NCI-H1092 (cell line): ENCODE measurements around the gene LHX6.
A peak's percentile ranks its signal among the peaks of the same experiment; 100 is the strongest.

ENCODE experiments used
- DNase-seq: peaks from one replicate; lab custom pipeline; 2025; lab: John Stamatoyannopoulos, UW

The LHX6 gene

GRCh38 chr9:122216138-122216797 is 12.5 kb downstream of the LHX6 start:
- no peak for DNase-seq

- DNase-seq: no peak
These were observed 13.1 kb downstream of the LHX6 start for GRCh38 chr9:122215663-122216062.

DNA sequence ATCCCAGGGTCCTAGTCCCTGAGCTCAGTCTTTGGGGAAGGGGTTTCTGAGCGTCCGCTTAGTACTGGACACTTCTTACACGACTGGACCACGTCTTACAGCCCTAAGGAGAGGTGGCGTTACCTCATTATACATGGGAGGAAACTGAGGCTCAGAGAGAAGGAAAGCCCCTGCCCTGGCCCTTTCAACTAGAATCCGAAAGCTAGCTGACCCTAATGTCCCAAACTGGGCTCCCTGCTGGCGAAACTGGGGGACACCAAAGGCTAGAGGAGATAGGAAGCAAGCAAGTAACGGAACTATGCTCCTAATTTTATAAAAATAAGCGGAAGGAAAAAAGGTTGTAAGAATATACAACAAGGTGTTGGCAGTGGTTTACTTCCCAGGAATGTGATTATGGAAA is 14.2 kb downstream of the LHX6 start:
- no peak for DNase-seq

DNA sequence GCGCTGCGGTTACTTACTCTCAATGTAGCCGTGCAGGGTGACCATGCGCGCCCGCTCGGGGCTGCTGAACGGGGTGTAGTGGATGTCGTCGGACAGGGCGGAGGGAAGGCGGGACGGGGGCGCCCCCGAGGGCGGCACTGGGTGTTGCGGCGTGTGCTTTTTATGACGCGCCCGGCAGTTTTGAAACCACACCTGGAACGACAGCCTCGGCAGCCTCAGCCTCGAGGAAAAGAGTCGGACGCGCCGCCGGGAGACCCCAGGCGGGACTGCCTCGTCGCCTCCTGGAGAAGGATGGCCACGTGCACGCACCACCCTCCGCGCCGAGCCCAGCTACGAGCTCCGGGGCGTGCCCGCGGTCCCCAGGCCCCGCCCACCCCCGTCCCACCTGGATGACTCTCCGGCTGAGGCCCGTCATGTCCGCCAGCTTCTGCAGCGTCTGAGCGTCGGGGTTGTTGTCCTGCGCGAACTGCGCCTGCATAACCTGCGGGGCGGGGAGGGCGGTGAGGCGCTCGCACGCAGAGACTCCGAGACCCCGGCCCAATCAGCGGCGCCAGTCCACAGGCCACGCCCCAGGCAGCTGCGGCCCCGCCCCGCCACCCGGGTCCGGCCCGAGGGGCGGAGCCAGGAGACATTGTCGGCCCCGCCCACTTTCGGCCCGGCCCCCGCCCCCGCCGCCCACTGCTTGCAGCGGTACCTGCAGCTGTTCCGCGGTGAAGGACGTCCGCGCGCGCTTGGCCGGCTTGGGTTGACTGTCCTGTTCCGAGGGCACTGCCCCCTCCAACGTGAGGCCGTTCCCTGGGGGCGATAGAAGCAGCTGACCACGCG is 15.0 kb downstream of the LHX6 start:
- peak; percentile 74 for DNase-seq

GRCh38 chr9:122213102-122213588 is 15.6 kb downstream of the LHX6 start:
- DNase-seq: no peak

DNA sequence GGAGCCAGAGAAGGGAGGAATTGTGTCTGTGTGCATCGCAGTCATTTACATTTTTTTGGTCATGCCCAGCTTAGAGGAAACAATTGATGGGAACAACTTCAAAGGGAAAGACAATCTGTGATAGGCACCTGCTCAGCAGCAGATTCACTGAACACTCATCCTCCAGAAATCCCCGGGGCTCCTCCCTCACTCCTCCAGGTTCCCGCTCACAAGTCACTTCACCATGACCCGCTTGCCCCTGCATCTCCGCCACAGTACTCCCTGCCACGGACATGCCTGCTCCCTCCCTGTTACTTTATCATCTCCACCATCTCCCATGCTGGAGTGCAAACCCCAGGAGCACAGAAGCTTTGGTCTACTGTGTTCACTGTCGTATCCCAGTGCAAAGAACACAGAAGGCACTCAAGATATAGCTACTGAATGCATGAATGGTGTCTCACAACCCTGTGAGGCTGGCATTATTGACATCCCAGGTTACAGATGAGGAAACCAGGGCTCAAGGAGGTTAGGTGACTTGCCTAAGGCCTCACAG is 16.2 kb downstream of the LHX6 start:
- no peak for DNase-seq

GRCh38 chr9:122209451-122209850 is 19.3 kb downstream of the LHX6 start:
- DNase-seq: no peak

- no peak for DNase-seq
These were observed 21.7 kb downstream of the LHX6 start for GRCh38 chr9:122207096-122207495.

DNA sequence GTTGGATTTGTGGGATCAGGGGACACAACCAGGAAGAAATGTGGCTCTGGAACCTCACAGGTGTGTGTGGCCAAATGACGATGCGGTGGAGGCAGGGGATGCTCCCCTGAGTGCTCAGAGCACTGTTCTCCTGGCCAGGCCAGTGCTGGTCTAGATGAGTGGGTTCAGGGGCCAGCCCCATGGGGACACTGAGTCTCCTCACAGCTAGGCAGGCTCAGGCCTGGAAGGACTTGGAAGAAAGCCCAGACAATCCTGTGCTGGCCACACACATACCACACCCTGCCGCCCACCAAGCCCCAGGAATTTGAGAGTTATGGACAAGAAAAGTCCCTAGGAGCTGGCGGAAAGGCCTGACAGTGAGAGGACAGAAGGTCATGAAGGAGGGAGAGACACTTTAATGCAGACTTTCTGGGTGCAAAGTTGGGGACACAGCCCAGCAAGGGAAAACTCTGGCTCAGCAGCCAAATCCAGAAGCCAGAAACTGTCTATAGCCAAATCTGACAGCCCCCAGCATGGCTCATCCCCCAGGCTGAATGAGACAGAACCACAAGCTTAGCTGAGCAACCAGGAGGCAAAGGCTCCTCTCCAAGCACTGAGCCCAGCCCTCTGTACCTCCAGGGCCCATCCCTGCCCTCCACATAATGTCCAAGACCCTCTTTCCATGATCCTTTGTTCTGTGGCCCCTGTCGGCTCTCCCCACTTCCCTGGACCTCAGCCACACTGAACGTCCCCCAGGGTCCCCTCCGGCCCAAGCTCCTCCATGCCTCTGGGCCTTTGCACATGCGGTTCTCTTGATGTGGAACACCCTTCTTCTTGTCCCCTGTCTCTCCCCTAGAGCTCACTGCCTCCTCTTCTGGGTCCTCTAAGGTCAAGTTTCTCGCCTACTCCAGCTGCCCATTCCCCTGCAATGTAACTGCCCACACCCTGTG is 22.4 kb downstream of the LHX6 start:
- DNase-seq: no peak

- no peak for DNase-seq
These were observed 23.6 kb downstream of the LHX6 start for GRCh38 chr9:122205176-122205575.

DNA sequence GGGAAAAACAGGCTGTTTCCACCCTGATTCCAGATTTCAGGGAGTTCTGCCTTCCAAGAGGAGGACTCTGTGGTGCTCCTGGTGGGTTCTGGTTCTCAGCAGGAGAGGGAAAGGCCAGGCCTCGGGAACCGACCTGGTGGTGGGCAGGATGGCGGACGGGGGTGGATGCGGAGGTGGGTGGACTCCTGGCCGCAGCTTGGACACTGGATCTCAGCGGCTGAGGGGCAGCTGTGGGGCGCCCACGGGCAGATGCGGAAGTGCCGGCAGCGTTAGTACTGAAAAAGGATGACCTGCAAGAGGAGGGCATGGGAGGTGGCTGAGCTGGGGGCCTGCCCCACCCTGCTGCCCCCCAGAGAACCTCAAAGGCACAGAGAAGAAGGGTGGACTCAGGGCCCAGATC is 24.3 kb downstream of the LHX6 start:
- no peak for DNase-seq

GRCh38 chr9:122204055-122204454 is 24.7 kb downstream of the LHX6 start:
- DNase-seq: no peak

- no peak for DNase-seq
These were observed 26.6 kb downstream of the LHX6 start for GRCh38 chr9:122202111-122202510.

DNA sequence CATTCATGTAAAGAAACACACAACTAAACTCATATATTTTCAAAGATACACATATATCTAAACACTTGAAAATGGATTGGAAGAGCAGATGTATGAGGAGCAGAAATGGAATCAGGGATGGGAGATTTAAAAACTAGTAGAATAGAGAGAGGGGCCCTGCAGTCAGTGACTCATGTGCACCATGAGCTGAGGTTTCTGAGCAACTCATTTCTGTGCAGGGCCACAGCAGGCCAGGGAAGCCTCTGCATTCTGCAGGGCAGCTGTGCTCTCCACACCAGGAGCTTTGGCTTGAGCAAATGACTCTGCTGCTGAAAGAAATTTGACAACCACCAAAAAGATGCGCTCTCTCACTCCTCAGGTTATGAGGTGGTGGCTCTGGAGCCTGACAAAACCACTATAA is 27.1 kb downstream of the LHX6 start:
- no peak for DNase-seq

DNA sequence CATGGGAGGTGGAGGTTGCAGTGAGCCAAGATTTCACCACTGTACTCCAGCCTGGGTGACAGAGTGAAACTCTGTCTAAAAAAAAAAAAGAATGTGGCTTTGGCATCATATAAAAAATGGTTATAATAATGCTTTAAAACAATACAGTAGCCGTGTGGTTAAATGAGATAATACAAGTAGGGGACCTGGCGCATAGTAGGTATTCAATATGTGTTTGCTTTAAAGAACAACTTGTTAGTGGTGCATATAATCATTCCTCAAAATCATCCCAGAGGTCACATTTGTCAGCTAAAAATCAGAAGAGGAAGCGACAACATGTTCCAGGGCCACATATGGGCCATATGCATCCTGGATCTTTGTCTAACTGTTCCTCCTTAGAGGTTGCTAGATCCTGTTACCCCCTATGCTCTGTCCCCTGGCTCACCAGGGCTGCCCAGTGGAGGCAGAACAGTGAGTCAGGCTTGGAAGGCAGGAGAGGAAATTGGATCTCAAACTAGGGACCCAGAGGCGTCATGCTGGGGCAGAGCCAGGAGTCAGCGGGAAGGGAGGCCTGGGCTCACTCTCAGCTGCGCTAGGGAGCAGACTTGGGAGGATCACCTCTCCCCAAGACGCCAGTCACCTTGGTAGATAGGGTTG is 27.7 kb downstream of the LHX6 start:
- no peak for DNase-seq

DNA sequence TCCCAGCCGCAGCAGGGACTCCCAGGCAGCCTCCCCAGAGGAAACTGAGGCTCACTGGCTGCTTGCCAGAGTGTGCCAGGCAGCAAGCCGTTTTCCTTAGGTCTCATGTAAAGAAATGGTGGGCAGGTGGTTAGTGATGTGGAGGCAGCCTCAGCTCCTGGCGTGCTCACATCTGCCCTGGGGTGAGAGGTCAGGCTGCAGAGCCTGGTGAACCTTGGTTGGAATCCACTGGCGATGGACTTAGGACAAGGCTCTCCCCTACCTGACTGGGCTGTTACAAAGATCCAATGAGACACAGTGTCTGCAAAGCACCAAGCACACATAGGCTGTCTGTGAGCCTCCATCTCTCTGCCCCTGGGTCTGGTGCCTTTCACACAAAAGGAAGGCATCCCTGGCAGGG is 30.9 kb downstream of the LHX6 start:
- no peak for DNase-seq

GRCh38 chr9:122197426-122197825 is 31.3 kb downstream of the LHX6 start:
- DNase-seq: peak; percentile 72

- DNase-seq: no peak
These were observed 32.9 kb downstream of the LHX6 start for GRCh38 chr9:122195875-122196274.

DNA sequence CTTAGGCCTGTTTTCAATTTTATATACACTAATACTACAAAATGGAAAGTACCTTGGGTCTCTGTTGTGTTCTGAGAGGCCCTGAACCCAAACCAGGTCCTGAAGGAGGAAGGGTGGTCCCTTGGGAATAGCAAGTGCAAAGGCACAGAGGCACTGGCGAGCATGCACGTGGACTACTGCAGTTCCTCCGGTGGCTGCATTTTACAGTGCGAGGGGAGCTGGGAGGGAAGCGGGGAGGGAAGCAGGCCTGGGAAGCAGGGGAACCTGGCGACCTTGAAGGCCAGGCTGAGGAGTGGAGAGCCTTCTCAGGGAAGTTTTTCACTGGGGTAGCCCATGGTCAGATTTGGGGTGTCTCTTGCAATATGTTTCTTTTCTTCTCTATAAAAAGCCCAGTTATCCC is 35.1 kb downstream of the LHX6 start:
- no peak for DNase-seq

DNA sequence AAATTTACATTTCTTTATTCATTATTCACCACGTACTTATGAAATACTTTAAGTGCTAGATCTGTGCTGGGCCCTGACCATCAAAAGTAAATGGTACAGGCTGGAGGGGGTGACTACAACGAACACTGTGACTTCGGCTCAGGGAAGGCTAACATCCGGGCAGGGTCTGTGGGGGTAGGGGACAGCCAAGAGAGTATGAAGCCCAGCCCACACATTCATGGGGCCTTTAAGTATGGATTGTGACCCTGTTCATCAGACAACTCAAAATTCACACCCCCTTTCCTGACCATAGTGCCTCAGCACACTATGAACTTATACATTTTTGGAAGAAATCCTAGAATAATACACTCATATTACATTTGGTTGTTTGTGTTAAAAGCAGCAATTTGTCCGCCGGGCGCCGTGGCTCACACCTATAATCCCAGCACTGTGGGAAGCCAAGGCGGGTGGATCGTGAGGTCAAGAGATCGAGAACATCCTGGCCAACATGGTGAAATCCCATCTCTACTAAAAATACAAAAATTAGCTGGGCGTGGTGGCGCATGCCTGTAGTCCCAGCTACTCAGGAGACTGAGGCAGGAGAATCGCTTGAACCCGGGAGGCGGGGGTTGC is 35.7 kb downstream of the LHX6 start:
- DNase-seq: no peak

DNA sequence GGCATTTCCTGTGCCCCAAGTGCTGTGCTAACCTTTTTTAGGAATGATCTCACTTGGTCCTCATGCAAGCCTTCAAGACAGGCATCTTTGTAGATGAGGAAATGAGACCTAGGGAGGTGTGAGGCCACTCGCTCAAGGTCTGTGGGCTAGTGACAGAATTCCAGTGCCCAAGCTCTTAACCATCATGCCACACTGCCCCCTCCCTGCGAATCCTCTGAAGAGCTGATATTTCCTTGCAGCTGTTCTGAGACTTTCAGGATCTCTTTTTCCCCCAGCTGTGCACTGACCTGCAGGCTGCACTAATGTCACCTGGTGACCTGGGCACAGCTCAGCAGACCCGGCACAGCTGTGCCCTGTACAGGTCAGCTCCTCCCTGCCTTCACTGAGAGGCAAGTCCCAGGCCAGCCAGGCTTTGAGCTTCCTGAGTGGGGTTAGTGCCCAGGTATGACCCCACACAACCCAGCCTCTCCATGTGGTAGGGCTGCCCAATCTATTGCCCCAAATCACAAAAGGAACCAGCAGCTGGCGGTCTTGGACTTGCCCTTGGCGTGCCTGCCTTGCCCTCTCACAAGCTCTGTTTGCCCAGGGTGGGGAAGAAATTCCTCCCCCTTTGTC is 36.4 kb downstream of the LHX6 start:
- no peak for DNase-seq
